Progenitor cell of endocrine pancreas (in vitro differentiated cells): ENCODE measurements around the gene SYT2. TPM values are rescaled to one million over a fixed set of nuclear protein-coding genes. Genes with fewer than 3 reads are reported as not detected.
A peak's percentile ranks its signal among the peaks of the same experiment; 100 is the strongest.
"Not testable (repeated sequence)": the region's sequence is repeated elsewhere in the genome, so short reads cannot be mapped to it uniquely, and the experiment has no call there.

Experiments used
- DNase-seq: peaks from one replicate; pipeline ENCODE4 v3.0.0; 2021; ENCODE audit warnings: low spot score; ENCODE audit not compliant: unreplicated experiment
- H3K27ac Mint-ChIP-seq: 2 replicates; pipeline ENCODE4 v1.8.0; 2021; ENCODE audit warnings: mild to moderate bottlenecking, moderate library complexity, mixed read lengths
- H3K27me3 Mint-ChIP-seq: 2 replicates; pipeline ENCODE4 v1.8.0; 2021; ENCODE audit warnings: mixed read lengths
- H3K36me3 Mint-ChIP-seq: 2 replicates; pipeline ENCODE4 v1.8.0; 2022; ENCODE audit warnings: mixed read lengths; ENCODE audit not compliant: insufficient read depth
- H3K4me1 Mint-ChIP-seq: 2 replicates; pipeline ENCODE4 v1.8.0; 2021; ENCODE audit warnings: low read depth, mixed read lengths
- H3K4me3 Mint-ChIP-seq: 2 replicates; pipeline ENCODE4 v1.8.0; 2021; ENCODE audit warnings: low read depth, mild to moderate bottlenecking, moderate library complexity, mixed read lengths
- H3K9me3 Mint-ChIP-seq: 2 replicates; pipeline ENCODE4 v1.8.0; 2021; ENCODE audit warnings: low read depth, mixed read lengths
- total RNA-seq: library from RNA; stranded (reverse); gene quantifications from 2 replicates; pipeline ENCODE4 v1.2.1, GENCODE V29; 2021
- TF ChIP-seq, protein P1 (sequence below): fragments of 200-600 bp; sonication (generic); IDR thresholded peaks from one replicate; pipeline ENCODE4 v1.5.0; 2021; ENCODE audit warnings: antibody characterized with exemption, mild to moderate bottlenecking; ENCODE audit not compliant: unreplicated experiment

The SYT2 gene
- total RNA-seq, 1 donor from 2014 or later, result 1.8 TPM

DNA sequence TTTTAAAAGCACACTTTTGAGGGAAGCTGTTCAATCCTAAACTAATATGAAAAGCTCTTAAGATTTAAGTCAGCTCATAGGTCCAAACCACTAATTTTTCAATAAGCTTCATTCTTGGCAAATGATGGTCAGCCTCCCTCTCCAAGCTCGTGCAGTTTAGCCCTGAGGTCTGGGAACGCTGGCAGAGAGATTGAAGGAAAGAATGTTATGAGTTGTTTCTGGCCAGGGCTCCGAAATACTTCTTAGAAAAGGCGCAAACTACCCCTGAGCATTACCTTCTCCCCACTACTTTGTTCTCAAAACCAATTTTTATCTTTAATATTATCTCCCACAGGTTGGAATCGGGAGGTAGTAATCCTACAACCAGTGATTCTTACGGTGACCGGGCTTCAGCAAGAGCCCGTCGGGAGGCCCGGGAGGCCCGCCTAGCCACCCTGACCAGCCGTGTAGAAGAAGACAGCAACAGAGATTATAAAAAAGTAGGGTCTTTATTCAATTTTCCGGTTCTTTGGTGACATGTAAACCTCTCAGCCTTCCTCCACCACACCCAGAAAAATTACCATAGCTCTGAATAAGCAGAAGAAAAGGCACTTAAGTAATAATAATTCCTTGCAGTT, 147.7 kb downstream of the SYT2 start:
- Mint-ChIP-seq H3K4me3 (no peak overlapping the region), H3K27me3 (no peaks in the 10 kb centered on the region), H3K27ac (no peak overlapping the region), H3K4me1 (peaks cover 24% of the 10 kb centered on the region), H3K36me3 (peaks cover 1% of the 10 kb centered on the region), H3K9me3 (no peaks in the 10 kb centered on the region)
- TF ChIP-seq, protein P1, sequence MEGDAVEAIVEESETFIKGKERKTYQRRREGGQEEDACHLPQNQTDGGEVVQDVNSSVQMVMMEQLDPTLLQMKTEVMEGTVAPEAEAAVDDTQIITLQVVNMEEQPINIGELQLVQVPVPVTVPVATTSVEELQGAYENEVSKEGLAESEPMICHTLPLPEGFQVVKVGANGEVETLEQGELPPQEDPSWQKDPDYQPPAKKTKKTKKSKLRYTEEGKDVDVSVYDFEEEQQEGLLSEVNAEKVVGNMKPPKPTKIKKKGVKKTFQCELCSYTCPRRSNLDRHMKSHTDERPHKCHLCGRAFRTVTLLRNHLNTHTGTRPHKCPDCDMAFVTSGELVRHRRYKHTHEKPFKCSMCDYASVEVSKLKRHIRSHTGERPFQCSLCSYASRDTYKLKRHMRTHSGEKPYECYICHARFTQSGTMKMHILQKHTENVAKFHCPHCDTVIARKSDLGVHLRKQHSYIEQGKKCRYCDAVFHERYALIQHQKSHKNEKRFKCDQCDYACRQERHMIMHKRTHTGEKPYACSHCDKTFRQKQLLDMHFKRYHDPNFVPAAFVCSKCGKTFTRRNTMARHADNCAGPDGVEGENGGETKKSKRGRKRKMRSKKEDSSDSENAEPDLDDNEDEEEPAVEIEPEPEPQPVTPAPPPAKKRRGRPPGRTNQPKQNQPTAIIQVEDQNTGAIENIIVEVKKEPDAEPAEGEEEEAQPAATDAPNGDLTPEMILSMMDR, result no peak
- no peak for DNase-seq

DNA sequence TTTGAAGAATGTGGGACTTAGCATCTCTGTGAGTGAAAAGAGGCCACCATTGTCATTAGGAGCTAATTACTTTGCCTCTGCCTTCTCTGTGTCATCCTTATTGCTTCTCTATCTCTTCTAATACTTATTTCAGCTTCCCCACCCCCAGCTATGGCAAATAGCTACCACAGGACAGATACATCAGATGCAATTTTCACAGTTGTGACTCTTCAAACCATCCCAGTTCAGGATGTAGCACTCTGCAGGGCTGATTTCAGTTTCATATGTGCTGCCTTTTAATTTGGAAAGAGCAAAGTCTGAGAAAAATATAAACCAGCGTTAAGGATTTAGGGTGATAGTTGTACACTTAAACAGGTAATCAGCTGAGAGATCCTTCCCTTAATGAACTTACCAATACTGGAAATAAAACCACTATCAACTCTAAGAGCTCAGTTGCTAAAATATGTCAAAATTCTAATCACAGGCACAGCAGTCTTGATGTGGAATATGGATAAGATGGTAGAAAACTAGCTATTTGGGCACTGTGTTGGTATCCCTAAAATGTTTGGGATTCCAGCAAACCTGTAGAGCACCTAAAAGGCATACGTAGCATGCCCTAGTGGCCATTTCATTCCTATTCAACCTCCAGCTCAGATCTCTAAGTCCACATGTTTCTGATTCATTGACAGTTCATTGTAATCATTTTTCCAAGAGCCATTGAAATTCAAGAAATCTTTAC, 148.4 kb downstream of the SYT2 start:
- H3K9me3 Mint-ChIP-seq, result no peaks in the 10 kb centered on the region
- peaks cover 20% of the 10 kb centered on the region for H3K4me1 Mint-ChIP-seq
- TF ChIP-seq, protein P1, result peak; percentile 15
- H3K27ac Mint-ChIP-seq, result no peak overlapping the region
- H3K36me3 Mint-ChIP-seq, result peaks cover 1% of the 10 kb centered on the region
- no peak overlapping the region for H3K4me3 Mint-ChIP-seq
- H3K27me3 Mint-ChIP-seq, result no peaks in the 10 kb centered on the region
- DNase-seq, result no peak

DNA sequence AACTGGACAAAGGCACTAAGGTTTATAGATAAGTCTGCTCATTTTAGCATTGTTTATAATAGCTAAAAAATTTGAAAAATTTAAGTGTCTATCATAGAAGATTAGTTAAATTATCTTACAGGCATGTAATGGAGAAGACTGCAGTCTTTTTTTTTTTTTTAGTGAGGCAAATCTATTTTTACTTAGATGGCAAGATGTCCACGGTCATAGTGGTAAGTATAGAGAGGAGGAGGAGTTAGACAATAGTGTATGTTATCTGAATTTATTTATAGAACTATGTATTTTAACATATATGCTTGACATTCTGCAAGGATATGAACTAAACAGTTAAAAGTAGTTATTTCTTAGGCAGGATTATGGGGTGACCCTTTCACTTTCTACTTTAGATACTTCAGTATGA, 149.0 kb downstream of the SYT2 start:
- peaks cover 24% of the 10 kb centered on the region for H3K4me1 Mint-ChIP-seq
- H3K27me3 Mint-ChIP-seq, result no peaks in the 10 kb centered on the region
- DNase-seq, result no peak
- H3K36me3 Mint-ChIP-seq, result peaks cover 5% of the 10 kb centered on the region
- no peak overlapping the region for H3K4me3 Mint-ChIP-seq
- H3K27ac Mint-ChIP-seq, result no peak overlapping the region
- H3K9me3 Mint-ChIP-seq, result no peaks in the 10 kb centered on the region
- TF ChIP-seq, protein P1, result no peak

DNA sequence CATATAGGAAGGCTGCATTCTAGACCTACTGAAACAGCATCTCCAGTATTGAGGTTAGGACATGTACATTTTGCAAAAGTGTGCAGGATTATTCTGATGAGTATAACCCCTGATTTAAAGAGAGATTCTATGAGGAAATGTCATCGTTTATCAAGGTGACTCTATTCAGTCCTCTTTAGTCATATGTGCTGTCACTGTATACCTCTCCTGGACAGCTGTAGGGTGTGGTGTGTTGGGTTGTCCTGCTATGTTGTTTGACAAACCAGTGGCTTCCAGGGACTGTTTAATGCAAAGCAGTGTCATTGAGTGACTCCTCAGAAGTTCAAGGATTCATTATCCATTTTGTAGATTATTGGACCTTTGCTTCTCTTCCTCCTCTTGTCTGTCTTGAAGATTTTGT, 152.6 kb downstream of the SYT2 start:
- not testable (repeated sequence) for H3K27ac Mint-ChIP-seq, DNase-seq, H3K36me3 Mint-ChIP-seq, H3K4me3 Mint-ChIP-seq, H3K9me3 Mint-ChIP-seq, H3K27me3 Mint-ChIP-seq
- peaks cover 15% of the 10 kb centered on the region for H3K4me1 Mint-ChIP-seq

DNA sequence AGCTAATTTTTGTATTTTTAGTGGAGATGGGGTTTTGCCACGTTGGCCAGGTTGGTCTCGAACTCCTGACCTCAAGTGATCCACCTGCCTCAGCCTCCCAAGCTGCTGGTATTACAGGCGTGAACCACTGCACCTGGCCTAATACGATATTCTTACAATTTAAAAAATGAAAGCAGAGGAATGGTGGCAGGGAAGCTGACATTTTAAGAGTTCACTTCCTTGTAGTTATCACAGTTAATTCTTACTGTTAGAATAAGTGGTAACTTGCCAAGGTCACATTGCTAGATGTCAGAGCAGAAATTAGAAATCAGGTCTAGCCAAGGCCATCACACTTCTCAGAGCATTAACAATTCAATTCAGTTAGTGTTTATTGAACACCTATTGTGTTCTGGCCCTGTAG, 154.2 kb downstream of the SYT2 start:
- not testable (repeated sequence) for H3K9me3 Mint-ChIP-seq, H3K27me3 Mint-ChIP-seq, H3K36me3 Mint-ChIP-seq, DNase-seq, H3K27ac Mint-ChIP-seq, H3K4me3 Mint-ChIP-seq
- peaks cover 15% of the 10 kb centered on the region for H3K4me1 Mint-ChIP-seq

DNA sequence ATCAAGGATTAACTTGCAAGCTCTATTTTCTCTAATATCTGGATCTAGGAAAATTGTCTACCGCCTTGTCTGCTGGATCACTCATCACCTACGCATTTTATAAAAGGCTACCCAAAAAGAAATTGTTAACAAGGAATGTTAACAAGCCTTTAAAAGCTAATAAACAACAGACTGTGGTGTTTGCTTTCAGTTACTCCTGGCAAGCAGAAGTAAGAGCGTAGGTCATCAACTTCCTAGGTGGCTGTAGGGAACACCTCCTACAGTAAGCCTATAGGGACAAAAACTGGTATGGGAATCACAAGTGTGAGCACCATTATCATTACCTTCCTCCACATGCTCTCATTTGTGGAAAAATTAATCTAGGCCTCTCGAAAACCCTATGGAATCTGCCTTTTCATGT, 155.6 kb downstream of the SYT2 start:
- not testable (repeated sequence) for H3K27ac Mint-ChIP-seq, H3K36me3 Mint-ChIP-seq, DNase-seq, H3K9me3 Mint-ChIP-seq, H3K27me3 Mint-ChIP-seq, H3K4me3 Mint-ChIP-seq
- peaks cover 15% of the 10 kb centered on the region for H3K4me1 Mint-ChIP-seq

DNA sequence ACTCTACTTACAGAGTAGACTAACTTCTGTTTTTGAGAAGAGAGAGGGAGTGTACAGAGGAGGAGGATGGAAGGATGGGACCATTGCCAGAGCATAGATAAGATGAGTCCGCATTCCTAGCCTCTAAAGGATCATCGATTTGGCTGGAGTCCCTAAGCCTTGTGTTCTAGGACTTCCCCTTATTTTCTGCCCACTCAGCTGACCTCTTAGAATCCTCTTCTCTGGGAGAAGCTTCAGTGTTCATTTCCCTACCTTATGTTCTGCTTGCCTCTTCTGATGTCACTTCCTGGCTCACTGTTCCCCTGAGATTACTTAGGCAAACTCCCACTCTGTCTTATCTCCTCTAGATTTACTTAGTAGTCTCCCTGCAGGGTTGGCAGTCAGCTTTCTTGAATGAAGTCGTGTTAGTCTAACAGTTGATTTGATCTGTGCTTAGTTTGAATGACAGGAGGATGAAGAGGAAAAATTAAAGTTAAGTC, 156.7 kb downstream of the SYT2 start:
- Mint-ChIP-seq H3K36me3 (peaks cover 3% of the 10 kb centered on the region), H3K4me1 (peaks cover 13% of the 10 kb centered on the region), H3K9me3 (no peaks in the 10 kb centered on the region), H3K4me3 (no peak overlapping the region), H3K27ac (no peak overlapping the region), H3K27me3 (no peaks in the 10 kb centered on the region)
- no peak for DNase-seq
- TF ChIP-seq, protein P1, result no peak

DNA sequence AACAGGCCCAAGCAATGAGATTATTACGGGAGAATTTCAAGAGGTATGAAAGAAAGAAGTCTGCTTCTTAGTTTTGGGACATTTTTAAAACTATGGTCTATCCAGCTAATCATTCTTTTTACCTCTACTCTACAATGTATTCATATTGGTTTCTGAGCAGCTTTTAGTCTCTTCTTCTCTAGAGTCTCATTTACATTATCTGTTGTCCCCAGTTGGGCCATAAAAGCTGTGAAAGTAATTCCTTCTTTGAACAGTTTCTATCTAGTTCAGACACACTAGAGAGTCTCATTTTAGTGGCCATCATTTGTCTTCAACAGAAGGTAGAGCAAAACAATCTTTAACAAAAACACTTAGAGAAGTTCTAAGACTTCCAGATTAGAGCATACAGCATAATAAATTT, 157.2 kb downstream of the SYT2 start:
- peaks cover 13% of the 10 kb centered on the region for H3K4me1 Mint-ChIP-seq
- H3K27me3 Mint-ChIP-seq, H3K36me3 Mint-ChIP-seq, H3K9me3 Mint-ChIP-seq, H3K4me3 Mint-ChIP-seq, DNase-seq, H3K27ac Mint-ChIP-seq: not testable (repeated sequence)

DNA sequence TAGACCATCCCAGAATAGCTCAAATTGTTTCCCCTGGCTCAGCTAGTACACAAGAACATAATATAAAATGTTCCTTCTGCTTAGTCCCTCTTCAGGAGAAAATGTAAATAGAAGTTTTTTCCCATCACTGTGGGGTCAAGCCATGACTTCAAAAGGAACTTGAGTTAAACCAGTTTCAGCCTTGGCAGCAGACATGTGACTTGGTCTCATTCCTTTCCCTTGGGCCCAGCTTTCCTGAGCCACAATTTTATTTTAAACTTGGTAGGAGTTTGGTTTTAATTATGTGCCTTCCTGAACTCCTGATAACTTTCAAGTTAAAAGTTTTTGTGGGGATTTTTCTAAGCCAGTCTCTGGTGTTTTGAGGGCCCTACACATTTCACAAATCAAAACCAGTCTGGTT, 157.6 kb downstream of the SYT2 start:
- H3K9me3 Mint-ChIP-seq, H3K4me3 Mint-ChIP-seq, H3K27me3 Mint-ChIP-seq, H3K27ac Mint-ChIP-seq, DNase-seq, H3K36me3 Mint-ChIP-seq: not testable (repeated sequence)
- H3K4me1 Mint-ChIP-seq, result peaks cover 11% of the 10 kb centered on the region
